HCT116 (cell line): ENCODE data around the gene C10orf95.

Experiments
- CEBPB ChIP-seq: IDR thresholded peaks from 2 replicates; pipeline ENCODE4 v1.6.1; 2012; ENCODE audit warnings: low read depth
- CTCF ChIP-seq, 3 experiments: fragments of 200-600 bp in 1 of 3; sonication (generic) in 1 of 3; IDR thresholded peaks in 2 of 3; conservative IDR thresholded peaks in 1 of 3; 2 replicates each; pipeline ENCODE4 v1.5.1; 2012 to 2017; ENCODE audit warnings: low read depth in 2 of 3, low read length in 2 of 3, antibody characterized with exemption in 1 of 3, borderline replicate concordance in 1 of 3, control low read depth in 1 of 3, mild to moderate bottlenecking in 1 of 3, mixed read lengths in 1 of 3, mixed run types in 1 of 3, moderate library complexity in 1 of 3; ENCODE audit not compliant: insufficient read depth in 1 of 3
- EGR1 ChIP-seq: IDR thresholded peaks from 2 replicates; pipeline ENCODE4 v1.6.1; 2012; ENCODE audit warnings: low read depth
- EZH2 ChIP-seq: fragments of 200-600 bp; sonication (generic); IDR thresholded peaks from 2 replicates; pipeline ENCODE4 v1.6.1; 2017; ENCODE audit warnings: antibody characterized with exemption, mixed run types
- EZH2phosphoT487 ChIP-seq: fragments of 200-600 bp; IDR thresholded peaks from 2 replicates; pipeline ENCODE4 v1.6.1; 2018; ENCODE audit warnings: antibody characterized with exemption, borderline replicate concordance
- POLR2A ChIP-seq: IDR thresholded peaks from 2 replicates; pipeline ENCODE4 v1.7.0; 2011; ENCODE audit warnings: borderline replicate concordance; ENCODE audit not compliant: insufficient read depth, insufficient read length; ENCODE audit errors: extremely low read depth
- POLR2AphosphoS5 ChIP-seq: IDR thresholded peaks from 2 replicates; pipeline ENCODE4 v1.6.1; 2011; ENCODE audit warnings: mild to moderate bottlenecking, low read depth, low read length, moderate library complexity
- REST ChIP-seq: IDR thresholded peaks from 2 replicates; pipeline ENCODE4 v1.6.1; 2012; ENCODE audit warnings: low read depth
- SIN3A ChIP-seq: IDR thresholded peaks from 2 replicates; pipeline ENCODE4 v1.6.1; 2012; ENCODE audit warnings: low read depth
- SP1 ChIP-seq: IDR thresholded peaks from 2 replicates; pipeline ENCODE4 v1.6.1; 2012; ENCODE audit warnings: low read depth
- TF ChIP-seq, protein P1 (sequence below): IDR thresholded peaks from 2 replicates; pipeline ENCODE4 v1.6.1; 2012

- TF ChIP-seq REST (no peak), EZH2phosphoT487 (no peak), CTCF (IDR thresholded peaks at IDR 0.05 in 2 of 3, conservative IDR thresholded peaks at IDR 0.05 in 1 of 3; ENCODE audit: borderline replicate concordance in 1 of 3, insufficient read depth in 1 of 3, low read depth in 2 of 3, low read length in 2 of 3) (no peak), SP1 (no peak), POLR2A (no peak), CEBPB (no peak), SIN3A (no peak), POLR2AphosphoS5 (no peak), EZH2 (no peak), EGR1 (no peak)
- TF ChIP-seq, protein P1, sequence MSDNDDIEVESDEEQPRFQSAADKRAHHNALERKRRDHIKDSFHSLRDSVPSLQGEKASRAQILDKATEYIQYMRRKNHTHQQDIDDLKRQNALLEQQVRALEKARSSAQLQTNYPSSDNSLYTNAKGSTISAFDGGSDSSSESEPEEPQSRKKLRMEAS, result no peak
Observed at GRCh38 chr10:102407425-102408130, 43.8 kb downstream of the C10orf95 start.
